Retina (tissue), 1 donor: ENCODE measurements around the gene NFIC.
"Not testable (repeated sequence)": the region's sequence is repeated elsewhere in the genome, so short reads cannot be mapped to it uniquely, and the experiment has no call there.

Experiments
- DNase-seq: peaks from one replicate; pipeline ENCODE4 v3.0.0-alpha.2; 2016

Gene NFIC

DNA sequence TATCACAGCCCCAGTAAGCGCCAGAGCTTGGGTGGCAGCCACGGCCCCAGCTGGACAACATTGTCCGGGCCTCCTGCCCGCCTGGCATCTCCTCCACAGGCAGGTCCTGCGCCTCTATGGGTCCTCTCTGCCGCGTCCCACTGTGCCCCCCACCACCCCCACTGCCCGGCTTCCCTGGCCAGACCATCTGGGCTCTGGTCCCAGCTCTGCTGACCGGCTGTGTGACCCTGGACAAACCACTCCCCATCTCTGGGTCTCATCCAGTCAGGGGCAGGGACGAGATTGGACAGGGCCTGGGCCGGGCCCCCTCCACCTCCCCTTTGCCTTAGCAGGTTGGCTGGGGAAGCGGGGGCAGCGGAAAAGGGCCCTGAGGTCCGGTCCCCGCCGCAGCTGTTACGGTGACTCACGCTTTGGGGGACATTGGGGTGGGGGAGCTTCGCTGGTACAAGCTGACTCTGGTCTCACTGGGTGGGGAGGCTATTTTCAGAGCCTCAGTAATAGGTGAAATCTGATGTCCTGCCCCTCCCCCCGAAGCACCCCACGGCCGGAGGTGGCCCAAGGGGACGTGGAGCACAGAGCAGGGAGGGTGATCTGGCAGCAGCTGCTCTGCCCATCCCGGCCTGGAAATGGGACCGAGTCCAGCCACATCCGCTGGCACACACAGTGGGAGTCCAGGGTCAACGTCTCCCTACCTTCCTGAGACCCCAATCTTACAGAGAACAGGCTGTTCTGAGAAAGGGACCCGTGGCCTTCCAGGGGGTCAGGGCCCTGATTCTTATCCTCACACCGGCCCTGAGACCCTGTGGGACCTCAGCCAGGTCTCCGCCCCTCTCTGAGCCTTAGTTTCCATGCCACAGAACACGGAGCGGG lies 9.1 kb downstream of the NFIC start:
- no peak for DNase-seq

DNA sequence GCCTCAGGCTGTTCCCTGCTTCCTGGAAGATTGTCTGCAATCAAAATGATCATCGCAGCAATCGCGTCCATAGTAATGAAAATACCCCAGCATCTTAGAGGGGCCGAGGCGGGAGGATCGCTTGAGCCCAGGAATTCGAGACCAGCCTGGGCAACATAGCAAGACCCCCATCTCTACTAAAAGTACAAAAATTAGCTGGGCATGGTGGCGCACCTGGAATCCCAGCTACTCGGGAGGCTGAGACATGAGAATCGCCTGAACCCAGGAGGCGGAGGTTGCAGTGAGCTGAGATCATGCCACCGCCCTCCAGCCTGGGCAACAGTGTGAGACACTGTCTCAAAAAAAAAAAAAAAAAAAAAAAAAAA lies 9.7 kb downstream of the NFIC start:
- not testable (repeated sequence) for DNase-seq

GRCh38 chr19:3378352-3379150 lies 12.2 kb downstream of the NFIC start:
- DNase-seq = no peak

DNA sequence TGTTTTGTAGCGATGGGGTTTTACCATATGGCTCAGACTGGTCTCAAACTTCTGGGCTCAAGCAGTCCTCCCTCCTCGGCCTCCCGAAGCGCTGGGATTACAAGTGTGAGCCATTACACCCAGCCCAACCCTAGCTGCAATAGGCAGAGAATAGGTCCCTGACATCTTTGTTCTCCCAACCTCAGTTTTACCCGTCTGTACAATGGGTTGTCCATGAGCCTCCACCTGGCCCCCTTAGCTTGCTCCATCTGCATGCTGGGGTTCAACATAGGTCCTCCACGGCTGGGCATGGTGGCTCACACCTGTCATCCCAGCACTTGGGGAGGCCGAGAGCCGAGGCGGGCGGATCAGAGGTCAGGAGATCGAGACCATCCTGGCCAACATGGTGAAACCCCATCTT lies 14.4 kb downstream of the NFIC start:
- DNase-seq = no peak

- no peak for DNase-seq
These were observed 15.5 kb downstream of the NFIC start for GRCh38 chr19:3381701-3382372.

DNA sequence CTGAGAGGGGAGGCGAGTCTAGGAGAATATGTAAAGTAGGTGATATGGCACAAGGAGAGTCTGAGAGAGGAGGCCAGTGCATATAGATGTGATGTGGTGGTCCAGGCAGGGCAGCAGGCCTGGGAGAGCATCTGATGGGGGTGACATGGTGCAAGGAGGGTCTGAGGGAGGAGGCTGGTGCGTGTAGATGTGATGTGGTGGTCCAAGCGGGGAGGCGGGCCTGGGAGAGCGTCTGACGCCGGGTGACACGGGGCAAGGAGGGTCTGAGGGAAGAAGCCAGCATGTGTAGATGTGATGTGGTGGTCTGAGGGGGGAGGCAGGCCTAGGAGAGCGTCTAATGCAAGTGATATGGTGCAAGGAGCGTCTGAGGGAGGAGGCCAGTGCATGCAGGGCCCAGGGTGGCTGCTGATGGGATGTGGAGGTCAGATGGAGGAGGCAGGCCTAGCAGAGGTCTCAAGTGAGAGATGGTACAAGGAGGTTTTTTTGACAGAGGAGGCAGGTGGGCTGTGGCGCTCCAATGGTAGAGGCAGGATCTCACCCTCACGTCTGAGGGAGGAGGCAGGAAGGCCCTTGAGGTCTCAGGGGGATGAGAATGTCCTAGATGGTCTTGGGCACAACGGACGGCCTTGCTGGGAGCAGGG lies 16.2 kb downstream of the NFIC start:
- DNase-seq = no peak

DNA sequence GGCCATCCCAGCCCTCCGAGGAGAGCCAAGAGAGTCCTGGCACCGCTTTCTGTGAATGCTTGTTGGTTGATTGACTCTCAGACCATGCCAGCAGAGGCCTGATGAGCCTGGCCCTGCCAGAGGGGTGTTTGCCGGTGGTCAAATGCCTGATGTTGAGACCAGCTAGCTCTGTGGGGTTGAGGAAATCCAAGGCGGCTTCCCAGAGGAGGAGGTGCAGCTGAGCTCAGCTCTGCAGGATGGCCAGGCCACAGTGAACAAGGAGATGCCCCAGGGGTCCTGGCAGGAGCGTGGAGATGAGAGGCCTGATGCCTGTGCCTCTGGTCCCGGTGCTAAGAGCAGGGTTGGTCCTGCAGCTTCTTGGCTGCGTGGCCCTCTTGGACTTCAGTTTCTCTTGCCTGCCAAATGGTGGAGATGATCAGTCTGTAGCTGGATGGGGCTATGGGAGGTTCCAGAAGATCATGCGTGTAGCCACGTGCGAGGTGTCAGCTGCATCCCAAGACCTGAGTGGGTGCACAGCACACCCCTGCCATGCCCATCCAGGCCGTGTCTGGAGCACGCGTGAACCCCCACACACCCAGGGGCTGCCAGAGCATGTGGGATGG lies 16.8 kb downstream of the NFIC start:
- DNase-seq = no peak

DNA sequence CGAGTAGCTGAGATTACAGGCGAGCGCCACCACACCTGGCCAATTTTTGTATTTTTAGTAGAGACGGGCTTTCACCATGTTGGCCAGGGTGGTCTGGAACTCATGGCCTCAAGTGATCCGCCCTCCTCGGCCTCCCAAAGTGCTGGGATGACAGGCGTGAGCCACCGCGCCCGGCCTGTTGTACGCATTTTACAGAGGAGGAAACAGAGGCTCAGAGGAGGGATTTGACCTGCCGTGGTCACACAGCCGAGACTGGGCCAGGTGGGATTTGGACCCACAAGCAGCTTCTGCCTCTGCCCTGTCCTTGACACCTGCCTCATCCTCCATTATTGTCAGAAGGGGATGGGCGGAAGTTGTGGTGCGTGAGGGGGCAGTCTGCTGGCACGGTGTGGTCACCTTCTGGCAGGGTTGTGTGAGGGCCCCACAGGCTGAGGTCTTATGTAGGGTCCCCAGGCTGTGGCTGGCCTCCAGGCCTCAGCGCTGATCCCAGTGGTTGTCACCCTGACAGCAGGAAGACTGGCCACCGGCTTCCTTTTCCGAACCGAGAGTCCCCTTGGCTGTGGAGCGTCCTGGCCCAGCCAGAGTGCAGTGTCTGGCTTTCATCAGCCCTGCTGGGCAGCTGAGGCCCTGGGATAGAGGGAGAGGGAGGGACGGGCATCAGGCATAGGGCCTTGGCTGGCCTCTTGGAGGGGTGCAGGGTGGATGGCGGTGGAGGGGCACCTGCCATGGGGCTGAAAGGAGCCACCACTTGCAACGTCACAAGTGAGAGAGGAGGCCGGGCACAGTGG lies 20.3 kb downstream of the NFIC start:
- no peak for DNase-seq

DNA sequence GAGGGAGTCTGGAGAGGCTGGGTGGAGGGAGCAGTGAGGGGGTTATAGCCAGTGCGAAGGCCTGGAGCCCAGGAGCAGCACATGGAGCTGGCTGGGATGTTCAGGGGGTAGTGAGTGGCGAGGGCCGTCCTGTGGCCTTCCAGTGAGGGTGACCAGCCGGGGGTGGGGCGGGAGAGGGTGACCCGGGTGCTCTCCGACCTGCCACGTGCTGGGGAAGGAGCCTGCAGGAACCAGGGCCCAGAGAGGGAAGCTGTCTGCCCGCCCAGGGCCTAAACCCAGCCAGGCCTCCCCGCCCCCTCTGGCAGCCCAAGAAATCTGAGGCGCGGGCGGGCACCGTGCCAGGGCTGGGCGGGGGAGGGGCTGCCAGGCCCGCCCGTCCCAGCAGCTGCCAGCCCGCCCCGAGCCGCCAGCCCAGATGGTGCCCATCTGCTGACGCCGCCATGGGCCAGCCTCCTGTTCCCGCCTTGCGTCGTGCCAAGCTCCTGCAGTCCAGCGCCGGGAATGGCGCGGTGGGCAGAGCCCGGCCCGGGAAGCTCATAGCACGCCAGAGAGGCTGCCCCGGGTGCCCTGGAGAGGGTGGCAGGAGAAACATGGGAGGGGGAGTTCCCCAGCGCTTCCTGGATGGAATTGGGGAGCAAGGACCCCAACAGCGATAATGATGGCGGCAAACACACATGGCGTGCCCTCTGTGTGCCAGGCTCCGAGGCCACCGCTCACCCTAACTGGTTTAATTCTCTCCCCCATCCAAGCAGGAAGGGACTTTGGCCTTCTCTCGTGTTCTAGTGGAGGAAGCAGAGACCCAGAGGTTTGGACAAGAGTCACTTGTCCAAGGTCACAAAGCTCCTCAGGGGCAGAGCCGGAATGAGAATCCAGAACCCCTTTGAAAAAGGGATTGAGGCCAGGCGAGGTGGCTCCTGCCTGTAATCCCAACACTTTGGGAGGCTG lies 21.5 kb downstream of the NFIC start:
- DNase-seq = no peak

DNA sequence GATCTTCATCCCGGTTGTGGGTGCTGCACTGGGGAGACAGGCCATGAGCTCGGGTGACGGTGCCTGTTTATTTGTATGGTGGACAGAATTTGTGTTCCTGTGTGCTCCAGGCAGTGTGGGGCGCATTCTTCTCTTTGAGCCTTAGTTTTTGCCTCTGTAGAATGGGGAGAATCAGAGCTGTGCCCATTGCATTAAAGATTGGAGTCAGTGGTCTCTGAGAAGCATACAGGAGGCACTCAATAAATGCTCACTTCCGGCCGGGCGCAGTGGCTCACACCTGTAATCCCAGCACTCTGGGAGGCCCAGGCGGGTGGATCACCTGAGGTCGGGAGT lies 23.0 kb downstream of the NFIC start:
- no peak for DNase-seq

GRCh38 chr19:3389876-3390371 lies 23.5 kb downstream of the NFIC start:
- no peak for DNase-seq

GRCh38 chr19:3391911-3392310 lies 25.5 kb downstream of the NFIC start:
- not testable (repeated sequence) for DNase-seq

DNA sequence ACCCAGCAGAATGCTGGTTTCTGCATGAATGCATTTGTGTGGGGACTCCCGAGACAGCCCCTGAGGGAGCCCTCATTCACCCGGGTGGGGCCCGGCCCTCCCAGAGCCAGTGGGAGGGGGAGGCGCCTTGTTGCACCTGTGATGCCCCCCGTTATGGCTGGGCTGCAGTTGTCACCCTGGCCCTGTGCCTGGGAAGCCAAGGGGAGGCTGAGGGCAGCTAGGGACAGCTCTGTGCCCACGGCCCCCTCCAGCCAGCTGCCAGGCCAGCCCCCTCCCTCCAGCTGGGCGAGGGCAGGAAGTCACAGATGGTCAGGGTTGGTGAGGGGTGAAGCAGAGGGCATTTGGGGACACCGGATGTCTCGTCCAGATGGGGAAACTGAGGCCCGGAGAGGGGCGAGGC lies 26.1 kb downstream of the NFIC start:
- DNase-seq = no peak

DNA sequence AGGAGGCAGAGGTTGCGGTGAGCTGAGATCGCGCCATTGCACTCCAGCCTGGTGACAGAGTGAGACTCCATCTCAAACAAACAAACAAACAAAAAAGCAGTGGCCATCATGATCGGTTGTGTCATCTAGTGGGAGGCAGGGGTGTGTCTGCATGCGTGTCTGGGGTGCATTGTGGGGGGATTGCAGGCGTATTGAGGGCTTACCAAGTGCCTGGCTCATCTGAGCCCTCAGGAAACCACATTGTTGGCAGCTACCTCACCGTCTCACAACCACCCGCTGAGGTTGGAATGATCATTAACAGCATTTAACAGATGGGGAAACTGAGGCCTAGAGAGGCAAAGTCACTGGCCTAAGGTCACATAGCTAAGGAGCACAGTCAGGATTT lies 30.5 kb downstream of the NFIC start:
- DNase-seq = no peak

DNA sequence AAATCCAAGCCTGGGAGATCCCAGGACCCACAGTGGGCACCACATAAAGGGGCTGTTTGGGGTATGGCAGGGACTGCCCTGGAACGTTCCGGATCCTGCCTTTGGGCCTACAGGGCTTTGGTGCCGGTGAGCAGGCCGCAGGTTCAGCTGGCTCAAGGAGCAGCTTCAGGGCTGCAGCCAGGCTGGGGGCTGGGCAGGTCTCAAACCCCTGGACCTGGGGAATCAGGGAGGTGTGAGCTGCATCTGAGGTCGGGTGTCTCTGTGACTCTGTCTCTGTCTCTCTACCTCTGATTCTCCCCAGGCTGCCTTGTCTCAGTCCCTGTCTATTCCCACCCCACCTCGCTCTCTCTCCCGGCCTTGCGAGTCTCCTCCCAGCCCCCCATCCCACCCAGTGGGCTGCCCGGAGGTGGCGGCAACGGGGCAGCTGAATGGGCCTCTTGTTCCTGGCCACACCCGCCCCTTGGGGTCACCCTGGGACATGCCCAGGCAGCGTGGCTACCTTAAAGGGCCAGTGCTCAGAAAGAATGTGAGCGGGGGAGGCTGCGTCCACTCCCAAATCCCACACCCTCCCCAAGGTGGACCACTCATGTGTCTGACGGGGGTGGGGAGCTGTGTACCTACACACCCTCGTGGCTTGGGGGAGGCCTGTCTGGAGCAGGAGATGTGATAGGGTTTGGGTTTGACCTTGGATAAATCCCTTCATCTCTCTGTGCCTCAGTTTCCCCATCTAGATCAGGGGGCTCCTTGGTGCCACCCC lies 31.1 kb downstream of the NFIC start:
- DNase-seq = no peak

DNA sequence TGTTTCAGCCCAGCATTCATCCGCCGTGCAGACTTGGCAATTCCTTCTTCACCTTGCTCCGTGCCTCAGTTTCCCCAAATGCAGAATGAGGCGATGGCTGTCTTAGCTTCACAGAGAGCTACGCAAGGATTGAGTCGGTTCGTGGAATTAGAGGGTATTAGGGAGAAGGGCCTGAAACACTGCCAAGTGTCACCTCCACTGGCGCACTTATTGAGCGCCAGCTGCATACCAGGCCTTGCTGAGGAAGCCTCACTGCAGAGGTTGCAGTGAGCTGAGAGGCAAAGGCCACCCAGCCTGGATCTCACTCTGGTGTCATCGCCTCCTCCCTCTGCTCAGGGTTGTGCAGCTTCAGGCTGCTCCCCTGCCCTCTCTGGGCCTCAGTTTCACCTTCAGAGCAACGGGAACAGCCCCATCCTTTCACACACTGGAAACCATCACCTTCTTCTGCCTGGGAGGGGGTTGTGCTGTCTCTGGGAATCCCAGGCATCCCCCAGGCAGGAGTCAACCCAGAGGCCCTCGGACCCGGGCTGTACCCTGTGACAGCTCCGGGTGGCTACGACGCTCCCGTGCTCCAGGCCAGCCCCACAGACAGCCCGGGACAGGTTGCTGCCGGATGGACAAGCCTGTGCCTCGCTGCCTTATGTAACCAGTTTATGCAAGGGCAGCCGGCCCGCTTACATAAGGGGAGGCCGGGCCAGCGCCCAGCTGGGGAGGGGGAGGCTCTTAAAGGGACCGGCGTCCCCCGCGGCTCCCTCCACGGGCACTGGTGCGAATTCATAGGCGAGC lies 31.9 kb downstream of the NFIC start:
- DNase-seq = peak; percentile 28

- no peak for DNase-seq
These were observed 32.5 kb downstream of the NFIC start for GRCh38 chr19:3398900-3399278.

DNA sequence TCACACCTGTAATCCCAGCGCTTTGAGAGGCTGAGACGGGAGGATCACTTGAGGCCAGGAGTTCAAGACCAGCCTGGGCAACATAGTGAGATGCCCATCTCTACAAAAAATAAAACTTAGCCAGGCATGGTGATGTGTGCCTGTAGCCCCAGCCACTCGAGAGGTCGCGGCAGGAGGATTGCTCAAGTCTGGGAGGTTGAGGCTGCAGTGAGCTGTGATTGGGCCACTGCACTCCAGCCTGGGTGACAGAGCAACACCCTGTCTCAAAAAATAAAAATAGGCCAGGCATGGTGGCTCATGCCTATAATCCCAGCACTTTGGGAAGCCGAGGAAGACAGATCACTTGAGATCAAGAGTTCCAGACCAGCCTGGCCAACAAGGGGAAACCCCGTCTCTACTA lies 32.9 kb downstream of the NFIC start:
- not testable (repeated sequence) for DNase-seq
